Activated naive CD4-positive, alpha-beta T cell (primary cell): Measurements from ENCODE around the gene LYPLA2.
"Not testable (repeated sequence)": the region's sequence is repeated elsewhere in the genome, so short reads cannot be mapped to it uniquely, and the experiment has no call there.

Experiments
- DNase-seq, 4 experiments: peaks; one replicate each; lab custom pipeline; 2025; lab: John Stamatoyannopoulos, UW

Gene LYPLA2

GRCh38 chr1:23779826-23780371 is 11.0 kb upstream of the LYPLA2 start:
- DNase-seq = no peak

- DNase-seq = not testable (repeated sequence)
Measured at GRCh38 chr1:23783141-23783540, 7.8 kb upstream of the LYPLA2 start.

- no peak for DNase-seq
Measured at GRCh38 chr1:23784846-23785245, 6.1 kb upstream of the LYPLA2 start.

- no peak for DNase-seq
Measured at GRCh38 chr1:23787701-23788100, 3.2 kb upstream of the LYPLA2 start.

- DNase-seq = no peak
Measured at GRCh38 chr1:23788695-23789094, 2.2 kb upstream of the LYPLA2 start.

GRCh38 chr1:23791516-23792047 is 637 bp downstream of the LYPLA2 start:
- DNase-seq = no peak

- no peak for DNase-seq
Measured at GRCh38 chr1:23792151-23792945, 1.4 kb downstream of the LYPLA2 start.

- DNase-seq = no peak
Measured at GRCh38 chr1:23793018-23793781, 2.3 kb downstream of the LYPLA2 start.

GRCh38 chr1:23793861-23794731 is 3.2 kb downstream of the LYPLA2 start:
- DNase-seq = no peak

GRCh38 chr1:23794732-23795182 is 3.8 kb downstream of the LYPLA2 start:
- not testable (repeated sequence) for DNase-seq

- DNase-seq = no peak
Measured at GRCh38 chr1:23795676-23796465, 4.9 kb downstream of the LYPLA2 start.

GRCh38 chr1:23796466-23797271 is 5.7 kb downstream of the LYPLA2 start:
- DNase-seq = no peak

- no peak for DNase-seq
Measured at GRCh38 chr1:23797478-23798448, 6.8 kb downstream of the LYPLA2 start.

GRCh38 chr1:23798662-23799142 is 7.8 kb downstream of the LYPLA2 start:
- DNase-seq = no peak

- no peak for DNase-seq
Measured at GRCh38 chr1:23799255-23799569, 8.3 kb downstream of the LYPLA2 start.

GRCh38 chr1:23799570-23800399 is 8.8 kb downstream of the LYPLA2 start:
- no peak for DNase-seq

- DNase-seq = peak; percentile 89 to 96 (median 90)
Measured at GRCh38 chr1:23800400-23801337, 9.7 kb downstream of the LYPLA2 start, which contains the start of gene GALE. Gene GALE, minus strand, starts transcription at chr1:23800754. Its CDS starts 1,747 bp downstream, at chr1:23799007.
